BJ (cell line): ENCODE data around the gene HSPA4L. TPM values are rescaled to one million over a fixed set of nuclear protein-coding genes. Genes with fewer than 3 reads are reported as not detected.

Experiments
- CTCF ChIA-PET: fragments of 350-600 bp; formaldehyde crosslinking; extraction: SDS; loops from one replicate; lab custom pipeline; 2021; ENCODE audit warnings: antibody characterized with exemption, inconsistent platforms; lab: Yijun Ruan, JAX
- POLR2A ChIA-PET: fragments of 300-600 bp; sonication (Branson Sonifier 250); formaldehyde crosslinking; extraction: SDS; loops from one replicate; lab custom pipeline; 2021; ENCODE audit warnings: antibody characterized with exemption; lab: Charles Lee
- DNase-seq: peaks from one replicate; pipeline ENCODE4 v3.0.0-alpha.2; 2011; ENCODE audit warnings: low read depth
- H3K27me3 ChIP-seq: 2 replicates; pipeline ENCODE4 v1.6.0; 2011; ENCODE audit warnings: low read length; ENCODE audit not compliant: control insufficient read depth, insufficient read depth
- H3K36me3 ChIP-seq: 2 replicates; pipeline ENCODE4 v1.5.1; 2011; ENCODE audit warnings: low read length; ENCODE audit not compliant: control insufficient read depth, insufficient read depth
- H3K4me3 ChIP-seq: 2 replicates; pipeline ENCODE4 v1.5.1; 2011; ENCODE audit warnings: low read depth, mild to moderate bottlenecking, control low read depth, low read length
- polyA plus RNA-seq: library from polyadenylated mRNA; depleted of rRNA; stranded (reverse); fragments of >200 nt; gene quantifications from 2 replicates; pipeline ENCODE4 v1.2.3, GENCODE V29; 2011
- TF ChIP-seq, protein P1 (sequence below): IDR thresholded peaks from 2 replicates; pipeline ENCODE4 v1.5.1; 2011; ENCODE audit warnings: low read depth, mild to moderate bottlenecking, control low read depth, inconsistent platforms, low read length, moderate library complexity; ENCODE audit not compliant: insufficient read depth

HSPA4L gene
- polyA plus RNA-seq, 1 experiment = 0.72 TPM

DNA sequence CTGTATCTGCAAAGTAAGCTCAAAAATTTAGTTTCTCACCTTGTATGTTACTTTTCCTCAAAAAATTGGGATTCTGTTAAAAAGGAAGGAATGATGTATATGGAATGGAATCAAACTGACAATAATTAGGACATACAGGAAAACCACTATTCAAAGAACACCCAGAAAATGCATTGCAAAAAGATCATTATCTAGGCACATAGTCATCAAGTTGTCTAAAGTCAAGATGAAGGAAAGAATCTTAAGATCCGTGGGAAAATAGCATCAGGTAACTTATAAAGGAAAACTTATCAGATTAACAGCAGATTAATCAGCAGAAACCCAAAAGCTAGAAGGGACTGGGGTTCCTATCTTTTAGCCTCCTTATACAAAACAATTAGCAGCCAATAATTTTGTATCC, 75.5 kb downstream of the HSPA4L start:
- POLR2A ChIA-PET = no interaction called here
- H3K36me3 ChIP-seq = no peaks in the 10 kb centered on the region
- no peaks in the 10 kb centered on the region for H3K27me3 ChIP-seq
- no peak for DNase-seq
- no peak overlapping the region for H3K4me3 ChIP-seq
- TF ChIP-seq, protein P1, sequence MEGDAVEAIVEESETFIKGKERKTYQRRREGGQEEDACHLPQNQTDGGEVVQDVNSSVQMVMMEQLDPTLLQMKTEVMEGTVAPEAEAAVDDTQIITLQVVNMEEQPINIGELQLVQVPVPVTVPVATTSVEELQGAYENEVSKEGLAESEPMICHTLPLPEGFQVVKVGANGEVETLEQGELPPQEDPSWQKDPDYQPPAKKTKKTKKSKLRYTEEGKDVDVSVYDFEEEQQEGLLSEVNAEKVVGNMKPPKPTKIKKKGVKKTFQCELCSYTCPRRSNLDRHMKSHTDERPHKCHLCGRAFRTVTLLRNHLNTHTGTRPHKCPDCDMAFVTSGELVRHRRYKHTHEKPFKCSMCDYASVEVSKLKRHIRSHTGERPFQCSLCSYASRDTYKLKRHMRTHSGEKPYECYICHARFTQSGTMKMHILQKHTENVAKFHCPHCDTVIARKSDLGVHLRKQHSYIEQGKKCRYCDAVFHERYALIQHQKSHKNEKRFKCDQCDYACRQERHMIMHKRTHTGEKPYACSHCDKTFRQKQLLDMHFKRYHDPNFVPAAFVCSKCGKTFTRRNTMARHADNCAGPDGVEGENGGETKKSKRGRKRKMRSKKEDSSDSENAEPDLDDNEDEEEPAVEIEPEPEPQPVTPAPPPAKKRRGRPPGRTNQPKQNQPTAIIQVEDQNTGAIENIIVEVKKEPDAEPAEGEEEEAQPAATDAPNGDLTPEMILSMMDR = no peak
- CTCF ChIA-PET = interaction anchor here (0.9 kb wide), 1 partner anchor 87 kb away, joined by 3 read pairs; no protein-coding TSS in a partner anchor

DNA sequence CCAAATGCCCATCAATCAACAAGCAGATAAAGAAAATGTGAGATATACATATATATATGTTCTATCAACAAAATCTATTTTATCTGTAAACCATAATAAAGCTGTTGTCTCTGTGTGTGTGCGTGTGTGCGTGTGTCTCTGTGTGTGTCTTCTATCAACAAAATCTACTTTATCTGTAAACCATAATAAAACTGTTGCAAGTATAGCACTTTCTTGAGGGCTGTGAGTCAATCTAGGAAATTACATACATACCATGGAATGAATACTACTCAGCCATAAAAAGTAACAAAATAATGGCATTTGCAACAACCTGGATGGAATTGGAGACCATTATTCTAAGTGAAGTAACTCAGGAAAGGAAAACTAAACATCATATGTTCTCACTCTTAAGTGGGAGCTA, 86.1 kb downstream of the HSPA4L start:
- DNase-seq = no peak
- Histone ChIP-seq H3K36me3 (no peaks in the 10 kb centered on the region), H3K4me3 (no peak overlapping the region), H3K27me3 (no peaks in the 10 kb centered on the region)
- POLR2A ChIA-PET = no interaction called here
- TF ChIP-seq, protein P1 = no peak
- CTCF ChIA-PET = interaction anchor here (0.7 kb wide), 1 partner anchor 97 kb away, joined by 3 read pairs; the partner anchor contains the start of genes ABHD18 and MFSD8

DNA sequence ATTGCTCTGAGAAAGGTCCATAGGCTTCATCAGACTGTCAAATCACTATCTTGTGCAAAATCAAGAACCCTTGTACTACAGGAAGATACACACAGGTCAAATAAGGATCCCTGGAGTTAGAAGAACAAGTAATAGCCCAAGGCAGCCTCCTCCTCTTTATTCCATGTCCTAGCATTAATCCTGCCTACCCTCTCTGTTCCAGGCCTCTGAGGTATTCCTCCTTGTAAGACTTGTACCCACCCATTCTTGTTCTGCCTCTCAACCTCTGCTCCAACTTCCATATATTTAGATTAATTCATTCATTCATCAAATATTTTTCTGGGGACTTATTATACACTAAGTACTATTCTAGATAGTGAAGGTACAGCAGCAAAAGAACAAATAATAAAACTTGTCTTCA, 88.2 kb downstream of the HSPA4L start:
- no peak for DNase-seq
- no peaks in the 10 kb centered on the region for H3K36me3 ChIP-seq
- TF ChIP-seq, protein P1 = no peak
- ChIA-PET CTCF (no interaction called here), POLR2A (no interaction called here)
- H3K27me3 ChIP-seq = no peaks in the 10 kb centered on the region
- no peak overlapping the region for H3K4me3 ChIP-seq

DNA sequence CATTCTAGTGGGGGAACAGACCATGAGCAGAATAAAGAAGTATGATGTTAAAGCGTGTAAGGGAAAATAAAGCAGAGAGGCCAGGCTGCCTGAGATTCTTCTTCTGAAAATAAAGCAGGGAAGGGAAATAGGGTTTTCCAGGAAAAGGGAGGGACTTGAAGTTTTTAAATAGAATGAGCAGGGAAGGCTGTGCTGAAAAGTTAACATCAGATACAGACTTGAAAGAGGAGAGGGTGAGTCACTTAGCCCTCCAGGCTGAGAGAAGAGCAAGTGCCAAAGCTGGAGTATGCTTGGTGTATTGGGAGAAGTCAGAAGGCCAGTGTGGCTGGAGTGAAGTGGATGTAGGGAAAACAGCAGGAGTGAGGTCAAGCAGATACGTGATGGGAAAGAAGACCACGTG, 88.6 kb downstream of the HSPA4L start:
- Histone ChIP-seq H3K4me3 (no peak overlapping the region), H3K36me3 (no peaks in the 10 kb centered on the region), H3K27me3 (no peaks in the 10 kb centered on the region)
- DNase-seq = peak; percentile 76
- POLR2A ChIA-PET = no interaction called here
- TF ChIP-seq, protein P1 = no peak
- CTCF ChIA-PET = no interaction called here

DNA sequence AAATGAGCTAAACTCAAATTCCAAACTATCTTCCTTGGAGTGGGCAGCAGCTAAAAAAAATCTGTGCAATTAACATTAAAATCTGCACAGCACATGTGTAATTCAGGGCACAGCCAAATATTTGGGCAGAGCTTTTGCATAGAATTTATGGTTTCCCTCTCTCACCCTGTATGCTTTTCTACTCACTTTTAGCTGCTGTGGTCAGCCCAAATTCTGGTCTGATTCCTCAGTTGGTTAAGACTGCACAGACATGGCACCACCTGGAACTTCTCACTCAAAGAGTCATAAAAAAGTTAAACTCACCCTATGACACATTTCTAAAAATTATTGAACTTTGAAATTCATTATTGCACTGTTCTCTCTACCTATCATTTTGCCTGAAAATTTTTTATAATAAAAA, 93.7 kb downstream of the HSPA4L start:
- TF ChIP-seq, protein P1 = no peak
- no peaks in the 10 kb centered on the region for H3K36me3 ChIP-seq
- no peak overlapping the region for H3K4me3 ChIP-seq
- ChIA-PET CTCF (interaction anchor here (0.5 to 1.3 kb wide), 3 partner anchors 8 to 130 kb away, joined by 3 to 4 read pairs (median 4); no protein-coding TSS in a partner anchor), POLR2A (no interaction called here)
- DNase-seq = no peak
- no peaks in the 10 kb centered on the region for H3K27me3 ChIP-seq
